Esophagus (tissue), 2 donors: ENCODE measurements around the gene PSMD13. TPM values are rescaled to one million over a fixed set of nuclear protein-coding genes. Genes with fewer than 3 reads are reported as not detected.
"Not testable (repeated sequence)": the region's sequence is repeated elsewhere in the genome, so short reads cannot be mapped to it uniquely, and the experiment has no call there.

ENCODE experiments used
- H3K27ac ChIP-seq, 2 donors: one replicate each; pipeline ENCODE4 v1.5.1; 2013; ENCODE audit warnings: low read depth in 2 of 2, mild to moderate bottlenecking in 2 of 2, inconsistent platforms in 1 of 2, low read length in 1 of 2, moderate library complexity in 1 of 2
- H3K27me3 ChIP-seq, 2 donors: one replicate each; pipeline ENCODE4 v1.6.1; 2013; ENCODE audit warnings: low read length in 2 of 2, control low read depth in 1 of 2, mild to moderate bottlenecking in 1 of 2; ENCODE audit not compliant: insufficient read depth in 2 of 2, control insufficient read depth in 1 of 2
- H3K36me3 ChIP-seq, 2 donors: one replicate each; pipeline ENCODE4 v1.6.1; 2013; ENCODE audit warnings: low read length in 1 of 2; ENCODE audit not compliant: control insufficient read depth in 2 of 2, insufficient read depth in 2 of 2
- H3K4me1 ChIP-seq, 2 donors: one replicate each; pipeline ENCODE4 v1.6.1; 2013; ENCODE audit warnings: low read length in 1 of 2; ENCODE audit not compliant: control insufficient read depth in 2 of 2, insufficient read depth in 2 of 2
- H3K4me3 ChIP-seq, 2 donors: one replicate each; pipeline ENCODE4 v1.5.1; 2013; ENCODE audit warnings: low read length in 2 of 2, mild to moderate bottlenecking in 2 of 2, low read depth in 1 of 2, moderate library complexity in 1 of 2
- H3K9me3 ChIP-seq, 2 donors: one replicate each; pipeline ENCODE4 v1.6.1; 2013; ENCODE audit warnings: mild to moderate bottlenecking in 2 of 2, low read depth in 1 of 2, low read length in 1 of 2, moderate library complexity in 1 of 2; ENCODE audit not compliant: control insufficient read depth in 2 of 2, insufficient read depth in 1 of 2
- WGBS, 2 donors: extraction: QIAGEN DNeasy Blood & Tissue Kit; methylation state at CpG; one replicate each; pipeline ENCODE4 v1.1.7; 2013; 5-methylcytosine and 5-hydroxymethylcytosine counted together
- polyA plus RNA-seq, 2 donors: library from polyadenylated mRNA; stranded (reverse); fragments of 200-250 nt; gene quantifications; one replicate each; pipeline ENCODE4 v1.2.3, GENCODE V29; 2013
- donor health status: healthy with polysubstance abuse.
- donor health status: Bipolar disorder and iron deficiency.

PSMD13 gene
- polyA plus RNA-seq, 2 donors, result 90.8 to 98.2 TPM

DNA sequence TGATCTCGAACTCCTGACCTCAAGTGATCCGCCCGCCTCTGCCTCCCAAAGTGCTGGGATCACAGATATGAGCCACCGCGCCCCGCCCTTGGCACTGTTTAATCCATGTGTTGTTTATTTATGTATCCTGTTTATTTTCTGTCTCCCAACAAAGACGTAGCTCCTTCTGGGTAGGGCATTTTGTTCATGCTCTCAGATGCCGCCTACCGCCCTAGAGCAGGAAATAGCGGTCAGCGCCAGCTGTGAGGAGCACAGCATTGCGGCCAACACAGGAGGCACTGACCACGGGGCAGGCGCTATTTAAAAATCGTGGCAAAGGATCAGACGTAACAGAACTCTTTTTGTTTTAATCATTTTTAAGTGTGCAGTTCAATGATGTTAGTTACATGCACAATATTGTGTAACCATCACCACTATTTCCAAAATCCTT is 32.0 kb downstream of the PSMD13 start:
- H3K4me3 ChIP-seq, H3K4me1 ChIP-seq, H3K9me3 ChIP-seq, H3K27me3 ChIP-seq, H3K36me3 ChIP-seq: not testable (repeated sequence)
- H3K27ac ChIP-seq, result peak overlapping the region; percentile 54 to 81
- WGBS, 2 donors, result 44 to 51% methylated on average over 15 to 16 of the region's 16 CpGs

DNA sequence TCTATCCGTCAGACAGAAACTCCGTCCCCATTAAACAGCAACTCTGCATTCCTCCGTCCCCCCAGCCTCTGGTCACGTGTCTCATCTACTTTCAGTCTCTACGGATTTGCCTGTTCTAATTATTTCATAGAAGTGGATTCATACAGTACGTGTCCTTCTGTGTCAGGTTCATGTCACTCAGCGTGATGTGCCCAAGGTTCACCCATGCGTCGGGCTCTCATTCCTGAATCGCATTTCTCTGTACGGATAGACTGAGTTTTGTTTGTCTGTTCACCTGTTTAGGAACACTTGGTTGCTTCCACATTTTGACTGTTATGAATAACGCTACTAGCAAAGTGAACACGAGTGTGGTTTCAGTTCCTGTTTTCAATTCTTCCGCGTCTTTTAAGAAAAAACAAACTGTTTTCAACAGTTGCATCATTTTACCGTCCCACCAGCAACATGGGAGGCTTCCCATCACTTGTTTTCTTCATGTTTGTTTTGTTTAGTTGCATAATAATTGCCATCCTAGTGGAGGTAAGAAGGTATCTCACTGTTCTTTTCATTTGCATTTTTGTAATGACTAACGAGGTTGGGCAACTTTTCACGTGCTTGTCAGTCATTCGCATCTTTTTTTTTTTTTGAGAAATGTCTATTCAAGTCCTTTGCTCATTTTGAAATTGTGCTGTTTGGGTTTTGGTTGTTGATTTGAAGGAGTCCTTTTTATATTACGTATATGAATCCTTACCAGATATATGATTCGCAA is 32.5 kb downstream of the PSMD13 start:
- no peaks in the 10 kb centered on the region for H3K9me3 ChIP-seq
- no peaks in the 10 kb centered on the region for H3K27me3 ChIP-seq
- 47 to 57% methylated on average over 21 of the region's 21 CpGs for WGBS, 2 donors
- no peak overlapping the region for H3K4me3 ChIP-seq
- no peaks in the 10 kb centered on the region for H3K36me3 ChIP-seq
- H3K4me1 ChIP-seq, result peaks cover 0 to 6% of the 10 kb centered on the region in 2 donors
- H3K27ac ChIP-seq, result peak overlapping the region; percentile 1 to 67

DNA sequence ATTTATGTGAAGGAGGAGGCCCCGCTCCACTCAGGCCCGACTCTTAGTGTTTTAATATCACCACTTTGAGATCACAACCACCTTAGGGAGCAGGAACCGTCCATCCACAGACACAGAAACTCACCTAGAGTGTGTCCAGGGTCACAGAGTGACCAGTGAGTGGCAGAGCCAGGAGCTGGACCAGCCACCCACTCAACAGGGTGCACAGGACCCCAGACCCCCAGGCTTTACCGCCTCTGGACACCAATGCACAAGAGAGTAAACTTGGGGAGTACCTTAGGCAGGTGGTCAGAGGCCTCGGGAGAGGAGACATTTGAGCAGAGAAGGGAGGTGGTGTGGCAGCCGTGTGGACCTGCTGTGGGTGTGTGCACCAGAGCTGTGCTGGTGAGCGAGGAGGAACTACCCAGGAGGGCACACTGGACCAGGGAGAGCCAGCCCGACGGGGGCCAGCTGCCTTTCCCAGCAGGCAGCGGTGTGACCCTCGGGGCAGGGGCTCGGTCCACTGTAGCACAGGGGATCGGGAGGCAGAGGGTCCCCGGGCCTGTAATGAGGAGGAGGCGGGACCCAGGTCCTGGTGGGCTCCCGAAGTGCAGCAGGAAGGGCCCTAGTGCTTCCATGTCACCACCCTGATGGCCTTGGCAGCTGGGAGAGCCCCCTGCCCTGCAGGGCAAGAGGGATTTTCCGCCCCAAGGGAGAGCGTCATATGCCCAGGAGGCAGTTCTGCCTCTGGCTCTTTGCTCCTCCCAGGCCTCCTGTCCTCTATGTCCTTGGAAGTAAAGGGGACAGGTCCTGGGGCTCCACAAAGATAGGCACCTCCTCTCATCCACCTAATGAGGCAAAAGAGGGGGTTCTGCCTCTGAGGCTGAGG is 33.9 kb downstream of the PSMD13 start:
- Histone ChIP-seq H3K9me3 (no peaks in the 10 kb centered on the region), H3K4me3 (no peak overlapping the region), H3K4me1 (peaks cover 0 to 6% of the 10 kb centered on the region in 2 donors), H3K27me3 (no peaks in the 10 kb centered on the region), H3K36me3 (no peaks in the 10 kb centered on the region), H3K27ac (peak overlapping the region in 1 of 2 donors; percentile 16)
- 76 to 88% methylated on average over 18 of the region's 18 CpGs for WGBS, 2 donors

DNA sequence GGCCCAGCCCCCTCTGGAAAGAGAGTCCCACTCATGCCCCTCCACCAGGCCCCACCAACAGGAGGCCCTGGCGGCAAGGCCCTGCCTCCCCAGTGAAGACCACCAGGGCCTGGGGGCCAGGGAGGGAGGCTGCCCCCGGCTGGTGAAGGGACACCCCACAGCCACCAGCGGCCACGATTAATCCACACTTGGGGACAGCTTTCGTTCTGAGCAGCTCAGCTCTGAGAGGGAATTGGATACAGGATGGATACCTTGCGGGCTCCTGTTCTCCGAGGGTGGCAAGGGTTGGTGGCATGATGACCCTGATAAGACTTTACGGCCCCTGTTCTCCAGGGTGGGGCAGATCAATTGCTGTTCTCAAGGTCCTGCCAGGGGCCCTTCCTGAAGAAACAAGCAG is 34.5 kb downstream of the PSMD13 start:
- no peak overlapping the region for H3K4me3 ChIP-seq
- peaks cover 0 to 6% of the 10 kb centered on the region in 2 donors for H3K4me1 ChIP-seq
- no peak overlapping the region for H3K27ac ChIP-seq
- H3K9me3 ChIP-seq, result no peaks in the 10 kb centered on the region
- no peaks in the 10 kb centered on the region for H3K36me3 ChIP-seq
- H3K27me3 ChIP-seq, result no peaks in the 10 kb centered on the region
- WGBS, 2 donors, result 78 to 88% methylated on average over 8 of the region's 8 CpGs

DNA sequence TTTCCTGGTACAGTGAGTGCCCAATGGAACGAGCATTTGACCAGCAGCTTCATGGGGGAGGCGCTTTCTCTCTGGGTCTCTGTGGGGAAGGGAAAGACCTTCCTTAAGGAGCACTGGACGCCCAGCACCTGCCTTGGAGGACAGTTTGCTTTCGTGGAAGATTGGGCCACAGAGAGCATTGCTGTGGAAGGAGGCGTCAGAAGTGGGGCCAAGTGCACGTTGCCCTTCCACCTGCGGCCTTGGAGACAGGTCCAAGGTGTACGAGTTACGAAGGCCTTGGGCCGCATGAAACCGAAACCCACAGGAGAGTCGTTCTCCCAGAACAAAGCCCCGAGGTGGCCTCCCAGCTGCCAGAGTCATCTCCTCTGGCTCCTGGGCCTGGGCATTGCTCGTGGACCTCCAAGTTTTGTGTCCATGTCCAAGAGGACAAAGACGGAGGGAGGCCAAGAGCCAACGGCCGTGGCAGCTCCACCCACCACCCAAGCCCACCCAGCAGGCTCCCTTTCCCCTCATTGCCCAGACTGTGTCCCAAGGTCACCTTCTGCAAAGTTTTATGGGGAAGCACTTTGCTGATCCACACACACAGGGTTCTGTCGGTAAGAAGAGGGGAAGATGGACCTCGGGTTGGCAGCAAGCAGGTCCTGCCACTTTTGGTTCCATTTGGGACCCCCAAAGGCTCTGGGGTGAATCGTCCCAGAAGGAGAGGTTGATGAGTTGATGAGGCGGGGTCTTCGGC is 35.6 kb downstream of the PSMD13 start:
- H3K36me3 ChIP-seq, result no peaks in the 10 kb centered on the region
- WGBS, 2 donors, result 82 to 86% methylated on average over 22 of the region's 22 CpGs
- H3K27me3 ChIP-seq, result no peaks in the 10 kb centered on the region
- H3K9me3 ChIP-seq, result no peaks in the 10 kb centered on the region
- H3K4me1 ChIP-seq, result peaks cover 0 to 6% of the 10 kb centered on the region in 2 donors
- no peak overlapping the region for H3K27ac ChIP-seq
- H3K4me3 ChIP-seq, result no peak overlapping the region

DNA sequence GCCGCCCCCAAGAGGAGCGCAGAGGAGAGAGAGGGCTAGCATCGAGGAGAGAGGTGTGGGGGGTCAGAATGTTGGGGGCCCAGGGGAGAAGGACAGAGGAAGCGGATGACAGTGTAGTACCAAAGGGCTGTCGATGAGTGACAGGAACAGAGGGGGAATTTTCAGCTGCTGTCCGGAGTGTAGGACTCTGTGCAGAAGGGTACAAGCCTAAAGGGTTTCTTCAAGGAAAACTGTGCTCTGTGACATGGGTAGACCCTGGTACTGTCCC is 36.1 kb downstream of the PSMD13 start:
- WGBS, 2 donors, result 89 to 95% methylated on average over 6 of the region's 6 CpGs
- Histone ChIP-seq H3K27ac (no peak overlapping the region), H3K9me3 (no peaks in the 10 kb centered on the region), H3K36me3 (no peaks in the 10 kb centered on the region), H3K27me3 (peaks cover 0 to under 1% of the 10 kb centered on the region in 2 donors), H3K4me3 (no peak overlapping the region), H3K4me1 (peaks cover 0 to 4% of the 10 kb centered on the region in 2 donors)

DNA sequence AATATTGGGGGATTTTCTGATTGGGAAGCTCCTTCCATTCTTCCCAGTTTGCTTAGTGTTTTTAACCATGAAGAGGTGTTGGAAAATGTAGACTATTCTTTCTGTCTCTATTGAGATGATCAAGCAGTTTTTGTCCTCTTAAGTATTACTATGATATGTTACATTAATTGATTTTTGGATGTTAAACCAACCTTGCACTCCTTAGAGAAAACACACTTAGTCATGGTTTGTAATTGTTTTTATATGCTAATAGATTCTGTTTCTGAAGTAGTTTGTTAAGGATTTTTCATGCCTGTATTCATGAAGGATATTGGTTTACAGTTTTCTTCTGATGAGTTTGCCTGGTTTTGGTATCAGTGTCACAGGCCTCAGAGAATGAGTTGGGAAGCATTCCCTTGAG is 39.4 kb downstream of the PSMD13 start:
- H3K36me3 ChIP-seq, result no peaks in the 10 kb centered on the region
- no peak overlapping the region for H3K27ac ChIP-seq
- H3K27me3 ChIP-seq, result peaks cover 0 to 18% of the 10 kb centered on the region in 2 donors

DNA sequence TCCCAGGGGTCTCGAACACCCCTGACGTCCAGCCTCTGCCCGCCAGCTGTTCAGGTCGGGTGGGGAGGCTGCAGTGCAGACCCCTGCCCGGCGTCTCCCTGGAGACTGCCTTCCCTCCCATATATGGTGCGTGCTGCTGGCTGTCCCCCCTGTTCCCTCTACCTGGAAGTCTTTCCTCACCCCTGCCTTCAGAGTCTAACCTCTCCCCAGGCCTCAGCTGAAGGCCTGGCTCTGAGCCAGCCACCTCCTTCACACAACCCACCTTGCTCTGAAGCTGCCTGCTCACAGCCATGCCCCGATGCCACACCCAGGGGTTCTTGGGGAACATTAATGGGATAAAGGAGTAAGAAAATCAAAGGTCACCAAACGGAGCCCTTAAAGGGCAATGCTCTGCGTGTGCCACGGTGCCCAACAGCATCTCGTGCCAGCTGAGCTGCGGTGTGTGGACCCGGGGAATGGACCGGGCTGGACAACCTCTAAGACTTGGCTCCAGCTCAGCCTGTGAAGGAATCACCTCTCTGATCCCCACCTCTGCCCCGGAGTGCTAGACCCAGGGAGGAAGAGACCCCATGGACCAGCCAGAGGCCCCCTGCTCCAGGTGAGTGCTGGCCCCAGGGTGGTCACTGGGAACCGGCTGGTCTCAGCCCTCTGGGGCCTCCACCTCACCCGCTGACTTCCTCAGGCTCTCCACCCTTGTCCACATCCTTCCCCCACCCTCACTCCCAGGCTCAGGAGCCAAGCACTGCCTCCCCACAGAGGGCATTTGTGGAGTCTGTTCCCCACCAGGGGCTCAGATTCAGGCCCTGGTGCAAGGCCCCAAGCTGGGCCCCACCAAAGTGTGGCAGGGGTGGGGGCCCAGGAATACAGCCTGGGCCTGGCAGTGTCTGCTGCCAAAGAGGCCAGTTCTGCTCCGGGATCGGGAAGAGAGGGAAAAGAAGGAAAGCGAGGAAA is 41.5 kb downstream of the PSMD13 start, which contains the start of gene NLRP6:
Gene NLRP6 (plus strand): TSS at position 407 of the 951 bp plus-strand sequence. CDS start 163 bp downstream, at position 570.
- H3K9me3 ChIP-seq, result no peaks in the 10 kb centered on the region
- peak within 1 kb of the TSS; percentile 23 to 29 for H3K4me3 ChIP-seq
- no peaks in the 10 kb centered on the region for H3K36me3 ChIP-seq
- no peak within 1 kb of the TSS for H3K27ac ChIP-seq
- peaks cover 0 to 25% of the 10 kb centered on the region in 2 donors for H3K27me3 ChIP-seq
- H3K4me1 ChIP-seq, result peaks cover 7 to 22% of the 10 kb centered on the region in 2 donors
- 73 to 75% methylated on average over 21 of the region's 21 CpGs for WGBS, 2 donors

More for the DNA sequence above, 39.4 kb downstream of the PSMD13 start:
- no peak overlapping the region for H3K4me3 ChIP-seq
- no peaks in the 10 kb centered on the region for H3K9me3 ChIP-seq
- H3K4me1 ChIP-seq, result peaks cover 4 to 18% of the 10 kb centered on the region in 2 donors
